Esophagus muscularis mucosa (tissue), 4 donors: ENCODE results near the gene SLC16A1.

Source experiments
- EP300 ChIP-seq: sonication (generic); formaldehyde crosslinking; IDR thresholded peaks from one replicate; pipeline ENCODE4 v1.6.1; 2017; ENCODE audit warnings: antibody characterized with exemption
- POLR2A ChIP-seq: fragments of 450-650 bp; IDR thresholded peaks from one replicate; pipeline ENCODE4 v1.6.1; 2017; ENCODE audit warnings: antibody characterized with exemption, moderate library complexity, mild to moderate bottlenecking, low read depth
- POLR2AphosphoS5 ChIP-seq, 2 donors: sonication (generic); formaldehyde crosslinking; IDR thresholded peaks; one replicate each; pipeline ENCODE4 v1.6.1; 2017; ENCODE audit warnings: antibody characterized with exemption in 2 of 2
- TF ChIP-seq, protein P1 (sequence below), 3 experiments: fragments of 200-600 bp in 2 of 3; fragments of 450-650 bp in 1 of 3; sonication (generic) in 2 of 3; IDR thresholded peaks; one replicate each; pipeline ENCODE4 v1.5.1; 2017 to 2019; ENCODE audit warnings: antibody characterized with exemption in 3 of 3, mild to moderate bottlenecking in 2 of 3, moderate library complexity in 1 of 3

DNA sequence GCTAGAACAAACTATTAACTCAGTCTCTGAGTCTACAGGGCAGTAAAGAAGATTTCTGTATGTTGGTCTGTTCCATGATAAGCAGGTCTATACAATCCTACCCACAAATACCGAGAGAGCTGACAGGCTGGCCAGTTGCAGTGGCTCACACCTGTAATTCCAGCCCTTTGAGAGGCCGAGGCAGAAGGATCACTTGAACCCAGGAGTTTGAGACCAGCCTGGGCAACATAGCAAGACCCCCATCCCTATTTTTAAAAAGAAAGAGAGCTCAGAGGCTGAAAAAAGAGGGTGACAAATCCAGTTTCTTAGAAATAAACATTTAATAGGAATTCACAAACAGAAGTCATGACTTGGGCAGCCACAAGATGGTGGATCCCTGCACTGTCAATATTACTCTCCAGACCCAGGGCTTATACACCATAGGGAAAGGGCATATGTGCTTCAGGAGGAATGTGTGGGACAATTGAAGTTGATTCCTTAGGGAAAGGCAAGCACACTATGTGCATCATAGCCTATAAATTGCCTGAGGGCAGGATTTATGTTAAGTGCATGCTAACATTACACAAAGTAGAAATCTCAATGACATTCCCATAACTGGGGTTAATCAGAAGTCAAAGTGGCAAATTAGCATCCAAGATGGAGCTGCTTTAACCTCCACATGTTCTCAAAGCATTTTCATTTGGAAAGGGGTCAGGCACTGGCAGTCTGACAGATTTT, 66.8 kb downstream of the SLC16A1 start:
- TF ChIP-seq, protein P1, sequence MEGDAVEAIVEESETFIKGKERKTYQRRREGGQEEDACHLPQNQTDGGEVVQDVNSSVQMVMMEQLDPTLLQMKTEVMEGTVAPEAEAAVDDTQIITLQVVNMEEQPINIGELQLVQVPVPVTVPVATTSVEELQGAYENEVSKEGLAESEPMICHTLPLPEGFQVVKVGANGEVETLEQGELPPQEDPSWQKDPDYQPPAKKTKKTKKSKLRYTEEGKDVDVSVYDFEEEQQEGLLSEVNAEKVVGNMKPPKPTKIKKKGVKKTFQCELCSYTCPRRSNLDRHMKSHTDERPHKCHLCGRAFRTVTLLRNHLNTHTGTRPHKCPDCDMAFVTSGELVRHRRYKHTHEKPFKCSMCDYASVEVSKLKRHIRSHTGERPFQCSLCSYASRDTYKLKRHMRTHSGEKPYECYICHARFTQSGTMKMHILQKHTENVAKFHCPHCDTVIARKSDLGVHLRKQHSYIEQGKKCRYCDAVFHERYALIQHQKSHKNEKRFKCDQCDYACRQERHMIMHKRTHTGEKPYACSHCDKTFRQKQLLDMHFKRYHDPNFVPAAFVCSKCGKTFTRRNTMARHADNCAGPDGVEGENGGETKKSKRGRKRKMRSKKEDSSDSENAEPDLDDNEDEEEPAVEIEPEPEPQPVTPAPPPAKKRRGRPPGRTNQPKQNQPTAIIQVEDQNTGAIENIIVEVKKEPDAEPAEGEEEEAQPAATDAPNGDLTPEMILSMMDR (IDR thresholded peaks at IDR 0.05) = no peak
- no peak for TF ChIP-seq POLR2AphosphoS5 (IDR thresholded peaks at IDR 0.05)
- no peak for TF ChIP-seq EP300
- TF ChIP-seq POLR2A = no peak
